GM23338 (cell line): ENCODE data around the gene PPP1R10. TPM values are rescaled to one million over a fixed set of nuclear protein-coding genes. Genes with fewer than 3 reads are reported as not detected.

ENCODE experiments used
- ATAC-seq: fragments of 200-7000 bp; cut with Tn5 transposase; 3 replicates; pipeline ENCODE4 v1.9.1; 2020
- DNase-seq: peaks from one replicate; pipeline ENCODE4 v3.0.0-alpha.2; 2015; ENCODE audit warnings: low spot score
- H2AFZ ChIP-seq: fragments of 200-600 bp; sonication (generic); 2 replicates; pipeline ENCODE4 v1.8.0; 2016; ENCODE audit warnings: antibody characterized with exemption, mild to moderate bottlenecking, moderate library complexity
- H3F3A ChIP-seq: fragments of 200-600 bp; sonication (generic); replicated peaks from 2 replicates; pipeline ENCODE4 v1.8.0; 2017; ENCODE audit warnings: antibody characterized with exemption, mixed run types, low read depth
- H3K27ac ChIP-seq: fragments of 200-600 bp; sonication (generic); 2 replicates; pipeline ENCODE4 v1.6.1; 2016; ENCODE audit warnings: low read depth
- H3K27me3 ChIP-seq: fragments of 200-600 bp; sonication (generic); 2 replicates; pipeline ENCODE4 v1.8.0; 2016; ENCODE audit warnings: mild to moderate bottlenecking, mixed run types, moderate library complexity; ENCODE audit not compliant: insufficient read depth
- H3K36me3 ChIP-seq: fragments of 200-600 bp; sonication (generic); 2 replicates; pipeline ENCODE4 v1.8.0; 2016; ENCODE audit warnings: mild to moderate bottlenecking; ENCODE audit not compliant: insufficient read depth
- H3K4me1 ChIP-seq: fragments of 200-600 bp; sonication (generic); 2 replicates; pipeline ENCODE4 v1.8.0; 2016; ENCODE audit warnings: mild to moderate bottlenecking, moderate library complexity; ENCODE audit not compliant: insufficient read depth
- H3K4me2 ChIP-seq: fragments of 200-600 bp; sonication (generic); 2 replicates; pipeline ENCODE4 v1.7.1; 2017; ENCODE audit warnings: mixed run types
- H3K4me3 ChIP-seq: fragments of 200-600 bp; sonication (generic); 2 replicates; pipeline ENCODE4 v1.6.1; 2016; ENCODE audit warnings: mixed run types
- H3K79me2 ChIP-seq: fragments of 200-600 bp; sonication (generic); replicated peaks from 2 replicates; pipeline ENCODE4 v1.8.0; 2017; ENCODE audit warnings: mild to moderate bottlenecking; ENCODE audit not compliant: insufficient read depth
- H3K9me2 ChIP-seq: fragments of 200-600 bp; sonication (generic); 2 replicates; pipeline ENCODE4 v1.8.0; 2017; ENCODE audit not compliant: insufficient read depth
- H4K20me1 ChIP-seq: fragments of 200-600 bp; sonication (generic); replicated peaks from 2 replicates; pipeline ENCODE4 v1.8.0; 2017; ENCODE audit warnings: mild to moderate bottlenecking; ENCODE audit not compliant: insufficient read depth
- H3K27ac Mint-ChIP-seq: 2 replicates; pipeline ENCODE4 v1.8.0; 2020; ENCODE audit warnings: inconsistent platforms, mild to moderate bottlenecking, moderate library complexity, mixed read lengths
- H3K27me3 Mint-ChIP-seq: 3 replicates; pipeline ENCODE4 v1.8.0; 2022; ENCODE audit warnings: low read depth, mild to moderate bottlenecking, moderate library complexity, mixed read lengths, inconsistent platforms; ENCODE audit not compliant: insufficient read depth, poor library complexity
- H3K36me3 Mint-ChIP-seq: 3 replicates; pipeline ENCODE4 v1.8.0; 2021; ENCODE audit warnings: low read depth, mild to moderate bottlenecking, inconsistent platforms, moderate library complexity, mixed read lengths
- H3K4me1 Mint-ChIP-seq: 3 replicates; pipeline ENCODE4 v1.8.0; 2020; ENCODE audit warnings: mild to moderate bottlenecking, inconsistent platforms, mixed read lengths
- H3K4me3 Mint-ChIP-seq: 3 replicates; pipeline ENCODE4 v1.8.0; 2021; ENCODE audit warnings: moderate library complexity, mild to moderate bottlenecking, inconsistent platforms, mixed read lengths
- H3K9me3 Mint-ChIP-seq: 3 replicates; pipeline ENCODE4 v1.8.0; 2020; ENCODE audit warnings: moderate library complexity, mild to moderate bottlenecking, inconsistent platforms, mixed read lengths
- CREB1 ChIP-seq: fragments of 250-450 bp; sonication (Bioruptor Pico); IDR thresholded peaks from 2 replicates; pipeline ENCODE4 v1.5.0; 2020; ENCODE audit warnings: low read depth, mild to moderate bottlenecking, moderate library complexity
- EZH2 ChIP-seq: fragments of 200-600 bp; sonication (generic); IDR thresholded peaks from one replicate; pipeline ENCODE4 v1.8.0; 2017; ENCODE audit warnings: antibody characterized with exemption, mild to moderate bottlenecking, low read depth; ENCODE audit not compliant: unreplicated experiment
- EZH2phosphoT487 ChIP-seq: fragments of 200-600 bp; sonication (generic); IDR thresholded peaks from one replicate; pipeline ENCODE4 v1.8.1; 2018; ENCODE audit warnings: antibody characterized with exemption; ENCODE audit not compliant: unreplicated experiment
- JUNB ChIP-seq: IDR thresholded peaks from one replicate; pipeline ENCODE4 v1.6.1; 2016; ENCODE audit warnings: antibody characterized with exemption; ENCODE audit not compliant: unreplicated experiment
- NANOG ChIP-seq: IDR thresholded peaks from 2 replicates; pipeline ENCODE4 v1.6.1; 2016; ENCODE audit warnings: antibody characterized with exemption, borderline replicate concordance
- POLR2AphosphoS5 ChIP-seq: IDR thresholded peaks from 2 replicates; pipeline ENCODE4 v1.6.1; 2016; ENCODE audit warnings: antibody characterized with exemption, low read depth
- STAT1 ChIP-seq: IDR thresholded peaks from one replicate; pipeline ENCODE4 v1.6.1; 2016; ENCODE audit warnings: antibody characterized with exemption; ENCODE audit not compliant: unreplicated experiment
- ZNF331 ChIP-seq: fragments of 250-450 bp; sonication (Bioruptor Pico); IDR thresholded peaks from 2 replicates; pipeline ENCODE4 v1.5.0; 2020; ENCODE audit warnings: low read depth, mild to moderate bottlenecking, moderate library complexity
- ZNF462 ChIP-seq: fragments of 250-450 bp; sonication (Bioruptor Pico); IDR thresholded peaks from 2 replicates; pipeline ENCODE4 v1.5.0; 2020; ENCODE audit warnings: mild to moderate bottlenecking, moderate library complexity
- polyA plus RNA-seq: library from polyadenylated mRNA; unstranded; fragments of >200 nt; fragmentation: Nextera tagmentation; extraction: Ambion mirVana; gene quantifications from 2 replicates; pipeline ENCODE4 v1.2.1, GENCODE V29; 2016
- total RNA-seq: library from RNA; depleted of rRNA; stranded (reverse); fragments of >200 nt; shearing (Covaris generic); gene quantifications from 2 replicates; pipeline ENCODE4 v1.2.3, GENCODE V29; 2014
- TF ChIP-seq, protein P1 (sequence below): IDR thresholded peaks from one replicate; pipeline ENCODE4 v1.6.1; 2018; ENCODE audit warnings: antibody characterized with exemption; ENCODE audit not compliant: unreplicated experiment

PPP1R10 gene
- total and polyA plus RNA-seq, 2 experiments from 2014 or later: 41.3 to 42.9 TPM

DNA sequence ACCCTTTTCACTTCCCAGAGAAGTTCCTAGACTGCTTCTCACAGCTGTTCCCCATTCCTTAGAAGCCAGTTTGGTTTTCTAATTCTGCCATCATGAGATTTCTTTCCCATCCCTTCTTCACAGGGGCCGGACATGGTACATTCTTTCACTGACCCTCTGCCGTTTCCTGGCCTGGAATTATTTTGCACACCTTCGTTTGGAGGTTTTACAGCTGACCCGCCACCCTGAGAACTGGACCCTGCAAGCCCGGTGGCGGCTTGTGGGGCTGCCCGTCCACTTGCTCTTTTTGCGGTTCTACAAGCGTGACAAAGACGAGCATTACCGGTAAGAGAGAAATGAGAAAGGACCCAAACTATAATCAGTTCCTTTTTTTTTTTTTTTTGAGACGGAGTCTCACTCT, 34.1 kb upstream of the PPP1R10 start:
- no peak for TF ChIP-seq STAT1
- Histone ChIP-seq H3K4me2 (no peak overlapping the region), H4K20me1 (peaks cover 7% of the 10 kb centered on the region; the same call in 1 of the 2 replicates), H3K9me2 (no peaks in the 10 kb centered on the region), H3K36me3 (peaks cover 18% of the 10 kb centered on the region), H3K79me2 (peaks cover 17% of the 10 kb centered on the region), H3K4me3 (no peak overlapping the region), H3K4me1 (peaks cover 11% of the 10 kb centered on the region), H3F3A (peaks cover 7% of the 10 kb centered on the region; the same call in 1 of the 2 replicates), H3K27me3 (no peaks in the 10 kb centered on the region), H2AFZ (no peak overlapping the region), H3K27ac (no peak overlapping the region)
- Mint-ChIP-seq H3K4me3 (no peak overlapping the region), H3K36me3 (peaks cover 58% of the 10 kb centered on the region), H3K4me1 (peaks cover 11% of the 10 kb centered on the region), H3K27me3 (peaks cover 13% of the 10 kb centered on the region), H3K27ac (no peak overlapping the region), H3K9me3 (no peaks in the 10 kb centered on the region)
- no peak for ATAC-seq
- no peak for DNase-seq

GRCh38 chr6:30647242-30648116, 30.4 kb upstream of the PPP1R10 start:
- DNase-seq (peak; percentile 86), ATAC-seq (peak; percentile 83)
- Histone ChIP-seq H3K4me1 (peaks cover 17% of the 10 kb centered on the region), H3K9me2 (no peaks in the 10 kb centered on the region), H3K27ac (peak overlapping the region; percentile 81), H4K20me1 (peaks cover 9% of the 10 kb centered on the region; the same call in 1 of the 2 replicates), H3K27me3 (no peaks in the 10 kb centered on the region), H3K4me2 (peak overlapping the region; percentile 92), H3K79me2 (peaks cover 30% of the 10 kb centered on the region), H3K36me3 (peaks cover 9% of the 10 kb centered on the region), H3K4me3 (peak overlapping the region; percentile 94), H2AFZ (peak overlapping the region; percentile 94), H3F3A (0 out of 2 replicates have a peak, but pooled peaks cover 3% of the 10 kb centered on the region)
- H3K27ac Mint-ChIP-seq: peak overlapping the region; percentile 84
- H3K4me3 Mint-ChIP-seq: peak overlapping the region; percentile 92
- no peak for TF ChIP-seq NANOG
- TF ChIP-seq CREB1 (CRISPR knock-in tag): 0 out of 2 replicates have a peak, but pooled peaks have one; percentile 16
- TF ChIP-seq EZH2: no peak
- no peak for TF ChIP-seq ZNF331 (CRISPR knock-in tag)
- no peak for TF ChIP-seq STAT1
- TF ChIP-seq POLR2AphosphoS5: peak; percentile 94
- no peak for TF ChIP-seq JUNB
- TF ChIP-seq EZH2phosphoT487: no peak
- TF ChIP-seq, protein P1, sequence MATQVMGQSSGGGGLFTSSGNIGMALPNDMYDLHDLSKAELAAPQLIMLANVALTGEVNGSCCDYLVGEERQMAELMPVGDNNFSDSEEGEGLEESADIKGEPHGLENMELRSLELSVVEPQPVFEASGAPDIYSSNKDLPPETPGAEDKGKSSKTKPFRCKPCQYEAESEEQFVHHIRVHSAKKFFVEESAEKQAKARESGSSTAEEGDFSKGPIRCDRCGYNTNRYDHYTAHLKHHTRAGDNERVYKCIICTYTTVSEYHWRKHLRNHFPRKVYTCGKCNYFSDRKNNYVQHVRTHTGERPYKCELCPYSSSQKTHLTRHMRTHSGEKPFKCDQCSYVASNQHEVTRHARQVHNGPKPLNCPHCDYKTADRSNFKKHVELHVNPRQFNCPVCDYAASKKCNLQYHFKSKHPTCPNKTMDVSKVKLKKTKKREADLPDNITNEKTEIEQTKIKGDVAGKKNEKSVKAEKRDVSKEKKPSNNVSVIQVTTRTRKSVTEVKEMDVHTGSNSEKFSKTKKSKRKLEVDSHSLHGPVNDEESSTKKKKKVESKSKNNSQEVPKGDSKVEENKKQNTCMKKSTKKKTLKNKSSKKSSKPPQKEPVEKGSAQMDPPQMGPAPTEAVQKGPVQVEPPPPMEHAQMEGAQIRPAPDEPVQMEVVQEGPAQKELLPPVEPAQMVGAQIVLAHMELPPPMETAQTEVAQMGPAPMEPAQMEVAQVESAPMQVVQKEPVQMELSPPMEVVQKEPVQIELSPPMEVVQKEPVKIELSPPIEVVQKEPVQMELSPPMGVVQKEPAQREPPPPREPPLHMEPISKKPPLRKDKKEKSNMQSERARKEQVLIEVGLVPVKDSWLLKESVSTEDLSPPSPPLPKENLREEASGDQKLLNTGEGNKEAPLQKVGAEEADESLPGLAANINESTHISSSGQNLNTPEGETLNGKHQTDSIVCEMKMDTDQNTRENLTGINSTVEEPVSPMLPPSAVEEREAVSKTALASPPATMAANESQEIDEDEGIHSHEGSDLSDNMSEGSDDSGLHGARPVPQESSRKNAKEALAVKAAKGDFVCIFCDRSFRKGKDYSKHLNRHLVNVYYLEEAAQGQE: no peak
- TF ChIP-seq ZNF462 (CRISPR knock-in tag): no peak
- H3K36me3 Mint-ChIP-seq: peaks cover 49% of the 10 kb centered on the region
- no peaks in the 10 kb centered on the region for H3K9me3 Mint-ChIP-seq
- peaks cover 10% of the 10 kb centered on the region for H3K27me3 Mint-ChIP-seq
- peaks cover 16% of the 10 kb centered on the region for H3K4me1 Mint-ChIP-seq
